ENCODE data around the gene RAB7A. TPM values are rescaled to one million over a fixed set of nuclear protein-coding genes. Genes with fewer than 3 reads are reported as not detected.
"Not testable (repeated sequence)": the region's sequence is repeated elsewhere in the genome, so short reads cannot be mapped to it uniquely, and the experiment has no call there.

RAB7A gene
- polyA plus RNA-seq, 3 donors: 192 to 261 (median 223) TPM

DNA sequence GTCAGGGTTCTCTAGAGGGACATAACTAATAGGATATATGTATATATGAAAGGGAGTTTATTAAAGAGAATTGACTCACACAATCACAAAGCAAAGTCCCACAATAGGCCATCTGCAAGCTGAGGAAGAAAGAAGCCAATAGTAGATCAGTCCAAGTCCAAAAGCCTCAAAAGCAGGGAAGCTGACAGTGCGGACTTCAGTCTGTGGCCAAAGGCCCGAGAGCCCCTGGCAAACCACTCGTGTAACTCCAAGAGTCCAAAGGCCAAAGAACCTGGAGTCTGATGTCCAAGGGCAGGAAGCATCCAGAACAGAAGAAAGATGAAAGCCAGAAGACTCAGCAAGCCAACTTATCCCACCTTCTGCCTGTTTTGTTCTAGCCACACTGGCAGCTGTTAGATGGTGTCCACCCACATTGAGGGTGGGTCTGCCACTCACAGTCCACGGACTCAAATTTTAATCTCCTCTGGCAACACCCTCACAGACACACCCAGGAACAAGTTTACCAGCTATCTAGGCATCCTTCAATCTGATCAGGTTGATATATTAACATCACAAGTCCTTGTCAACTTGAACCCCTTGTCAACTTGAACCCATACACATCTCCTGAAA is 99.2 kb downstream of the RAB7A start:
- H3K9ac ChIP-seq (ENCODE audit: insufficient read depth, low read length, poor library complexity, severe bottlenecking): no peak overlapping the region
- Mint-ChIP-seq H3K4me3 (no peak overlapping the region), H3K4me1 (no peaks in the 10 kb centered on the region), H3K27me3 (ENCODE audit: low read depth in 3 of 3) (peaks cover 0 to 3% (median 0%) of the 10 kb centered on the region in 3 donors), H3K36me3 (peaks cover 19 to 32% of the 10 kb centered on the region in 2 donors), H3K27ac (peak overlapping the region in 2 of 7 donors; percentile 37 to 38), H3K9me3 (no peaks in the 10 kb centered on the region)
- no peak for DNase-seq
- H4K20me1 ChIP-seq (ENCODE audit: insufficient read depth, low read length): peaks cover 6% of the 10 kb centered on the region
- intact Hi-C loops (cut with micrococcal nuclease): no loop called here
- no peak overlapping the region for H3K4me3 ChIP-seq (replicated peaks in 1 of 3; ENCODE audit: low read depth in 2 of 3, low read length in 3 of 3)
- H3K9me3 ChIP-seq (replicated peaks in 1 of 2; ENCODE audit: control insufficient read depth in 1 of 2, insufficient read depth in 1 of 2, low read length in 2 of 2): no peaks in the 10 kb centered on the region
- H3K27ac ChIP-seq (ENCODE audit: low read depth in 1 of 2, low read length in 2 of 2): no peak overlapping the region
- H3K4me2 ChIP-seq (replicated peaks; ENCODE audit: extremely low read depth, low read length, poor library complexity, severe bottlenecking): no peak overlapping the region
- H3K36me3 ChIP-seq (replicated peaks in 1 of 2; ENCODE audit: control insufficient read depth in 1 of 2, insufficient read depth in 2 of 2, low read length in 2 of 2): peaks cover 4 to 30% of the 10 kb centered on the region in 2 donors
- no peaks in the 10 kb centered on the region for H3K79me2 ChIP-seq (ENCODE audit: insufficient read depth, low read length)
- no peaks in the 10 kb centered on the region for H3K27me3 ChIP-seq (ENCODE audit: control insufficient read depth in 2 of 2, insufficient read depth in 2 of 2, low read length in 2 of 2)
- no peak overlapping the region for H2AFZ ChIP-seq (ENCODE audit: insufficient read depth, low read depth, low read length, poor library complexity, severe bottlenecking)
- H3K4me1 ChIP-seq (ENCODE audit: control insufficient read depth in 1 of 2, insufficient read depth in 2 of 2, low read length in 2 of 2): no peaks in the 10 kb centered on the region
- TF ChIP-seq CTCF (IDR thresholded peaks at IDR 0.05): no peak
- 97% methylated on average over 4 of the region's 4 CpGs for WGBS (ENCODE audit: insufficient coverage)

DNA sequence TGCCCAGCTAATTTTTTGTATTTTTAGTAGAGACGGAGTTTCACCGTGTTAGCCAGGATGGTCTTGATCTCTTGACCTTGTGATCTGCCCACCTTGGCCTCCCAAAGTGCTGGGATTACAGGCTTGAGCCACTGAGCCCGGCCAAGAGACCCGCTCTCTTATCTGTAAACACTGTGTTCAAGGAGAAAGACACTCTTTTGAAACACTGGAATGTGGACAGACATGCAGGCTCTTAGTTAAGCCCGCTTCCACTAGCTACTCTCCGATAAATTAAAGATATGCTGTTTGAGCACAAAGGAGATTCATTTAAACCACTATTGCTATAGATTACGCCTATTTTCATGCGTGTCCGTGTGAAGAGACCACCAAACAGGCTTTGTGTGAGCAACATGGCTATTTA is 103.1 kb downstream of the RAB7A start:
- H3K27me3 ChIP-seq (ENCODE audit: control insufficient read depth in 2 of 2, insufficient read depth in 2 of 2, low read length in 2 of 2); DNase-seq; H3K27me3 Mint-ChIP-seq (ENCODE audit: low read depth in 3 of 3); H3K9me3 ChIP-seq (replicated peaks in 1 of 2; ENCODE audit: control insufficient read depth in 1 of 2, insufficient read depth in 1 of 2, low read length in 2 of 2); H3K36me3 ChIP-seq (replicated peaks in 1 of 2; ENCODE audit: control insufficient read depth in 1 of 2, insufficient read depth in 2 of 2, low read length in 2 of 2); H3K27ac Mint-ChIP-seq; H3K4me1 Mint-ChIP-seq; H3K4me3 Mint-ChIP-seq; H4K20me1 ChIP-seq (ENCODE audit: insufficient read depth, low read length); H3K36me3 Mint-ChIP-seq; H3K9ac ChIP-seq (ENCODE audit: insufficient read depth, low read length, poor library complexity, severe bottlenecking); H3K27ac ChIP-seq (ENCODE audit: low read depth in 1 of 2, low read length in 2 of 2); H3K9me3 Mint-ChIP-seq; H3K4me3 ChIP-seq (replicated peaks in 1 of 3; ENCODE audit: low read depth in 2 of 3, low read length in 3 of 3); H3K4me1 ChIP-seq (ENCODE audit: control insufficient read depth in 1 of 2, insufficient read depth in 2 of 2, low read length in 2 of 2); H3K79me2 ChIP-seq (ENCODE audit: insufficient read depth, low read length); H3K4me2 ChIP-seq (replicated peaks; ENCODE audit: extremely low read depth, low read length, poor library complexity, severe bottlenecking); intact Hi-C loops (cut with micrococcal nuclease); H2AFZ ChIP-seq (ENCODE audit: insufficient read depth, low read depth, low read length, poor library complexity, severe bottlenecking): not testable (repeated sequence)
- WGBS (ENCODE audit: insufficient coverage): no CpG with 5 or more reads among the region's 9 CpGs

DNA sequence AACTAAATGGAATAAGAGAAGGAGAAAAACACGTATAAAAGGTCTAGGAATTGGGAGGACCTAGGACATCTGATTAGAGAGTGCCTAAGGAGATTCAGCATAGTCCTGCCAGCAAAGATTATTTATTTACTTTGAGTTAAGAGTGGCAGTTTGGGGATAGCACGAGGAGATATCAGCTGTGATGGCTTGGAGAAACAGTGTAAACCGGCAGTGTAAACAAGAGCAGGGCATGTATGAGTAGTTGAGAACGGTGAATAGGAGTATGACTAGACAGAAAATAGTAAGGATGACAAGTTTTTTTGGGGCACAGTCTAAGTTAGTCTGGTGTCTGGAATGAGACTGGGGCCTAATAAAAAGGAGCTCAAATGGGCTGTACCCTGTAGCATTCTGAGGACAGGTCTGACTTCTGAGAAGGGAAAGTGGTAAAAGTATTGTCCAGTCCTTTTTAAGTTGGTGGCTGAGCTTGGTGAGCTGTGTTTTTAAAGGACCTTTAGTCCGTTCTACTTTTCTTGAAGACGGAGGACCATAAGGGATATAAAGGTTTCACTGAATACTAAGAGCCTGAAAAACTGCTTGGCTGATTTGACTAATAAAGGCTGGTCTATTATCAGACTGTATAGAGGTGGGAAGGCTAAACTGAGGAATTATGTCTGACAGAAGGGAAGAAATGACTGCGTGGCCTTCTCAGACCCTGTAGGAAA is 104.1 kb downstream of the RAB7A start:
- 87% methylated on average over 4 of the region's 7 CpGs for WGBS (ENCODE audit: insufficient coverage)
- H4K20me1 ChIP-seq (ENCODE audit: insufficient read depth, low read length); H3K27ac Mint-ChIP-seq; H3K36me3 ChIP-seq (replicated peaks in 1 of 2; ENCODE audit: control insufficient read depth in 1 of 2, insufficient read depth in 2 of 2, low read length in 2 of 2); intact Hi-C loops (cut with micrococcal nuclease); H3K4me1 Mint-ChIP-seq; H3K27ac ChIP-seq (ENCODE audit: low read depth in 1 of 2, low read length in 2 of 2); H3K79me2 ChIP-seq (ENCODE audit: insufficient read depth, low read length); H3K9ac ChIP-seq (ENCODE audit: insufficient read depth, low read length, poor library complexity, severe bottlenecking); DNase-seq; H3K9me3 ChIP-seq (replicated peaks in 1 of 2; ENCODE audit: control insufficient read depth in 1 of 2, insufficient read depth in 1 of 2, low read length in 2 of 2); H3K4me2 ChIP-seq (replicated peaks; ENCODE audit: extremely low read depth, low read length, poor library complexity, severe bottlenecking); H3K9me3 Mint-ChIP-seq; H3K36me3 Mint-ChIP-seq; H3K27me3 Mint-ChIP-seq (ENCODE audit: low read depth in 3 of 3); H3K27me3 ChIP-seq (ENCODE audit: control insufficient read depth in 2 of 2, insufficient read depth in 2 of 2, low read length in 2 of 2); H2AFZ ChIP-seq (ENCODE audit: insufficient read depth, low read depth, low read length, poor library complexity, severe bottlenecking); H3K4me1 ChIP-seq (ENCODE audit: control insufficient read depth in 1 of 2, insufficient read depth in 2 of 2, low read length in 2 of 2); H3K4me3 ChIP-seq (replicated peaks in 1 of 3; ENCODE audit: low read depth in 2 of 3, low read length in 3 of 3); H3K4me3 Mint-ChIP-seq: not testable (repeated sequence)

DNA sequence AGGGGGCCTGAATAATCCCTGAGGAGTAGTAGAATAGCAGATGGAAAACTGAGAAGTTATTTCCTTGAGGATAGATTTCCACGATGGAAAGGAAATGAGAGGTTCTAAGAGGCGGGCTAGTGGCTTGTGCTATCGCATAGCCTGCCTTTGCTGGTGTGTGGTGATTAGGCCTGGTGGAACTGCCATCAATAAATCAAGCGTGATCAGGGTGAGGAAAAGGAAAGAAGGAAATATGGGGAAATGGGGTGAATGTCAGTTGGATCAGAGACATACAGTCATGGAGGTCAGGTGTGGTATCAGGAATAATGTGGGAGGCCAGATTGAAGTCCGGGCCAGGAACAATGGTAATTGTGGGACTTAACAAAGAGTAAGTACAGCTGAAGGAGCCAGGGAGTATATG is 104.8 kb downstream of the RAB7A start:
- H3K79me2 ChIP-seq (ENCODE audit: insufficient read depth, low read length); H3K4me1 ChIP-seq (ENCODE audit: control insufficient read depth in 1 of 2, insufficient read depth in 2 of 2, low read length in 2 of 2); H3K27me3 ChIP-seq (ENCODE audit: control insufficient read depth in 2 of 2, insufficient read depth in 2 of 2, low read length in 2 of 2); H2AFZ ChIP-seq (ENCODE audit: insufficient read depth, low read depth, low read length, poor library complexity, severe bottlenecking); H3K27ac Mint-ChIP-seq; H3K4me3 Mint-ChIP-seq; H4K20me1 ChIP-seq (ENCODE audit: insufficient read depth, low read length); H3K27me3 Mint-ChIP-seq (ENCODE audit: low read depth in 3 of 3); H3K9me3 ChIP-seq (replicated peaks in 1 of 2; ENCODE audit: control insufficient read depth in 1 of 2, insufficient read depth in 1 of 2, low read length in 2 of 2); H3K27ac ChIP-seq (ENCODE audit: low read depth in 1 of 2, low read length in 2 of 2); H3K36me3 Mint-ChIP-seq; H3K4me3 ChIP-seq (replicated peaks in 1 of 3; ENCODE audit: low read depth in 2 of 3, low read length in 3 of 3); intact Hi-C loops (cut with micrococcal nuclease); DNase-seq; H3K9ac ChIP-seq (ENCODE audit: insufficient read depth, low read length, poor library complexity, severe bottlenecking); H3K4me2 ChIP-seq (replicated peaks; ENCODE audit: extremely low read depth, low read length, poor library complexity, severe bottlenecking); H3K9me3 Mint-ChIP-seq; H3K4me1 Mint-ChIP-seq; H3K36me3 ChIP-seq (replicated peaks in 1 of 2; ENCODE audit: control insufficient read depth in 1 of 2, insufficient read depth in 2 of 2, low read length in 2 of 2): not testable (repeated sequence)
- WGBS (ENCODE audit: insufficient coverage): 91% methylated on average over 4 of the region's 5 CpGs

Data from CD14-positive monocyte (primary cell).